GM10847 (cell line): ENCODE results near the gene KRI1.

Source experiments
- POLR2A ChIP-seq: IDR thresholded peaks from 2 replicates; pipeline ENCODE4 v1.6.1; 2011; ENCODE audit not compliant: insufficient read length; ENCODE audit errors: extremely low read depth

KRI1 gene

DNA sequence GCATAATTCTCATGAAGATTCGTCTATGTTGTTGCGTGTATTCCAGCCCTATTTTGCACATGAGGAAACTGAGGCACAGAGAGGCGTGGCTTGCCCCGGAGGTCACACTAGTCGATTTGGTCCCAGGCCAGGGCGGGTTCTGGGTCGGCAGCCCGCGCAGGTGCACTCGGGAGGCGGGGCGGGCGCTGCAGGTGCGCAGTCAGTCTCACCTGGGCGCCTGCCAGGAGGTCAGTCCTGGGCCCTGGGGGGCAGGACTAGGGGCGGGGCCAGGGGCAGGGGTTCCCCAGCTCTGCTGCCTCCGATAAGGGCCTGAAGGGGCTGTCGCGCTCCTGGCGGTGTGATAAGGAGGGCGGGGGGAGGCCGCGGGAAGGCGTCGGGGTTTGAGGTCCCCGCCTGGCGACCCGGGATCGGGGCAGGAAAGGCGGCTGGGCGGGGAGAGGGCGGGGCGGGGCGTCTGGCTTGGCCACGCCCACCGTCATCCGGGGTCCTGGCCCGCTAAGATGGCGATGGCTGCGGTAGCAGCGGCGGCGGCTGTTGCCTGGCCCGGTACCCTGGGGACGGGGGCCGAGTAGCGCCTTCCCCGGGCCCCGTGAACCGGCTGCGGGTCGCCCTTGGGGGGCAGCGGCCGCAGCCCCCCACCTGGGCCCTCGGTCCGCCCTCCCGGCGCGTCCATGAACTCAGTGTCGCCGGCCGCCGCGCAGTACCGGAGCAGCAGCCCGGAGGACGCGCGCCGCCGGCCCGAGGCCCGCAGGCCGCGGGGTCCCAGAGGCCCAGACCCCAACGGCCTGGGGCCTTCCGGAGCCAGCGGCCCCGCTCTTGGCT lies 22.2 kb downstream of the KRI1 start, which contains the start of gene ATG4D:
Gene ATG4D (plus strand): TSS at position 485 of the 822 bp plus-strand sequence. CDS start 187 bp downstream, at position 672.
- peak; percentile 84 for TF ChIP-seq POLR2A

DNA sequence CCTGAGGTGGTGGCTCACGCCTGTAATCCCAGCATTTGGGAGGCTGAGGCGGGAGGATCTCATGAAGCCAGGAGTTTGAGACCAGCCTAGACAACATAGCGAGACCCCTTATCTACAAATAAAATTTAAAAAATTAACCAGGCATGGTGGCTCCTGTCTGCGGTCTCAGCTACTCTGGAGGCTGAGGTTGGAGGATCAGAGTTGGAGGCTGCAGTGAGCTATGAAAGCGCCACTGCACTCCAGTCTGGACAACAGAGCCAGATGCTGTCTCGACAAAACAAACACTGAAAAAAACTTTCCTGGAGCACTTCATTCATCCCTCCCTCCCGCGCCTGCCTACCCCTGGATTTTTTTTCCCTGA lies 22.8 kb downstream of the KRI1 start:
- no peak for TF ChIP-seq POLR2A

DNA sequence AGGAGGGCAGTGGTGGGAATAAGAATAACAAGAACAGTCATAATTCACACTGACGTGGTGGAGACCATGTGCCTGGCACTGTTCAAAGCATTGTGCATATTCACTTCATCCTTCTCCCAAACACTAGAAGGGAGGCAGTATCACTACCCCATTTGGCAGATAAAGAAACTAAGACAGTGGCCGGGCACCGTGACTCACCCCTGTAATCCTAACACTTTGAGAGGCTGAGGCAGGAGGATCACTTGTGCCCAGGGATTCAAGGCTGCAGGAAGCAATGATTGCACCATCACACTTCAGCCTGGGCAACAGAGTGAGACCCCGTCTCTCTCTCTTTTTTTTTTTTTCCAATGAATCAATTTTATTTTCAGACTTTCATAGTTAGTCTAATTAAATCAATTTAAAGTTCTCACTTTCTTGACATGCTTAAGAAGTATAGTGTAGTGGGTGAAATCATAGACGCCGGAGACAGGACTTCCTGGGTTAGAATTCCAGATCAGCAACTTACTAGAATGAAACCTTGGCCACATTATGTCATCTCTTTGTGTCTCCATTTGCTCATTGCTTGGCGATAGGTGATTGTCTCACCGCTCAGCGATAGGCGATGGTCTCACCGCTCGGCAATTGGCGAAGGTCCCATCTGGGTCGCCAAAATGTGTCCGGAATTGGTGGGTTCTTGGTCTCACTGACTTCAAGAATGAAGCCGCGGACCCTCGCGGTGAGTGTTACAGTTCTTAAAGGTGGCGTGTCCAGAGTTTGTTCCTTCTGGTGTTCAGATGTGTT lies 27.4 kb downstream of the KRI1 start:
- no peak for TF ChIP-seq POLR2A

DNA sequence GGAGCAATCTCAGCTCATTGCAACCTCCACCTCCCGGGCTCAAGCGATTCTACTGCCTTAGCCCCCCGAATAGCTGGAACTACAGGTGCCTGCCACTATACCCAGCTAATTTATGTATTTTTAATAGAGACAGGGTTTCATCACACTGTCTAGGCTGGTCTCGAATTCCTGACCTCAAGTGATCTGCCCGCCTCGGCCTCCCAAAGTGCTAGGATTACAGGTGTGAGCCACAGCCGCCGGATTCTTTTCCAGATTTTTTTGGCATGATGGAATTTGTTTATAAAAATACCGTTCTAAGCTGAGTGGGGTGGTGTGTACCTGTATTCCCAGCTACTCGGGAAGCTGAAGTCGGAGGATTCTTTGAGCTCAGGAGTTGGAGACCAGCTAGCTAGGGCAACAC lies 28.1 kb downstream of the KRI1 start:
- TF ChIP-seq POLR2A, result no peak

DNA sequence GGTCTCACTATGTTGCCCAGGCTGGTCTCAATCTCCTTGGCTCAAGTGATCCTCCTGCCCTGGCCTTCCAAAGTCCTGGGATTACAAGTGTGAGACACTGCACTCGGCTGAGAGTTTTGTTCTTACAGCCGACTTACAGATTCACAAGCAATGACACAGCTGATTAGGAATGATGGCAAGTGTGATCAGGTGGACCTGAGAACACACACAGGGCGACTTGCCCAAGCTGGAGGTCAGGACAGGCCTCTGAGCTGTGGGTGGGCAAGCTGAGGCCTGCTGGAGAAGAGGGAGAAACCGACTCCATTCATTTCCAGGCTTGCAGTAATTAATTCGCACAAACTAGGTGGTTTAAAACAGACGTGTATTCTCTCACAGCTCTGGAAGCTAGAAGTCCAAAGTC lies 30.2 kb downstream of the KRI1 start:
- TF ChIP-seq POLR2A, result no peak

DNA sequence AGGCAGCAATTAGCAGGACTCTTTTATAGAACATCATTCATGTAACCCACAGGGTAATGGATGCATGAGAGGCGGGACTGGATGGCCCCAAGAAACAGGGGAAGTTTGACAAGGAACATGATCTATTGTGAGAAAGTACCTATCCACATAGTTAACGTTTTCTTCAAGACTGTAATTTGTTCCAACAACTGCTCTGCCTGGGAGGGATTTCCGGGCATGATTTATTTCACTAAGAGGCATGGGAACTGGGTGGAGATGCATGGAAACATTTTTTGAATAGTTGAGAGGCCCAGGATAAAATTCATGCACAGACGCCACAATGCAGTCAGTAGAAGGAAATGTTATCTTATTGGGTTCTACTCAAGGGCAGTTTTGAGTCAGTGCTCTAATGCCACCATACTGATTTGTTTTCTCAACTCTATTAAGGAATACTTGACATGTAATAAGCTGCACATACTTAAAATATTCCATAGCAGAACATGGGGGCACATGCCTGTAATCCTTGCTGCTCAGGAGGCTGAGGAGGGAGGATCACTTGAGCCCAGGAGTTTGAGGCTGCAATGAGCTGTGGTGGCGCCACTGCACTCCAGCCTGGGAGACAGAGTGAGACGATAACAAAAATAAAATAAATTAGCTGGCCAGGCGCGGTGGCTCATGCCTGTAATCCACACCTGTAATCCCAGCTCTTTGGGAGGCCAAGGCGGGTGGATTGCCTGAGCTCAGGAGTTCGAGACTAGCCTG lies 32.0 kb downstream of the KRI1 start:
- TF ChIP-seq POLR2A, result no peak

DNA sequence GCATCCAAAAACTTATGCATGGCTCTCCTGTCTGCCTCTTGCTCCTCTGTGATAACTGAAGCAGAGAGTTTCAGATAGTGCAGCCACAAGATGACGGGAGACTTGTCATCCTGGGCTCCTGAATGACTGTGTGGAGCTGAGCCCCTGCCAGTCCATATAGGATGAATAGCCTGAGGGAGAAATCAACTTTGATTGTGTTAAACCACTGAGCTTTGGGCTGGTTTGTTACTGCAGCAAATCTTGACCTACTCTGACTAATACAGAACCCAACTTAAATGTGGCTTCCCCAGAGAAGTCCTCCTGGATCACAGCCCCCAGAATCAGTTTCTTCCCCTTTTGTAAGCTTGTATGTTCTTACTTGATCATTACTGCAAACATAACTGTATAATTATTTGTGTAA lies 33.4 kb downstream of the KRI1 start:
- no peak for TF ChIP-seq POLR2A

DNA sequence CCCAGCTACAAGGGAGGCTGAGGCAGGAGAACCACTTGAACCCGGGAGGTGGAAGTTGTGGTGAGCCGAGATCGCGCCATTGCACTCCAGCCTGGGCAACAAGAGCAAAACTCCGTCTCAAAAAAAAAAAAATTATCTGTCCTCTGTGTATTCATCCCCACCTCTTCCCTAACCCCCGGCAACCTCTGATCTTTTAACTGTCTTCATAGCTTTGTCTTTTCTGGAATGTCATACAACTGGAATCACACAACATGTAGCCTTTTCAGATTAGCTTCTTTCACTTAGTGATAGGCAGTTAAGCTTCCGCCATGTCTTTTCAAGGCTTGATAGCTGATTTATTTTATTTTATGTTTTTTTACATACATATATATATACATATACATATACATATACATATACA lies 40.2 kb downstream of the KRI1 start:
- no peak for TF ChIP-seq POLR2A

DNA sequence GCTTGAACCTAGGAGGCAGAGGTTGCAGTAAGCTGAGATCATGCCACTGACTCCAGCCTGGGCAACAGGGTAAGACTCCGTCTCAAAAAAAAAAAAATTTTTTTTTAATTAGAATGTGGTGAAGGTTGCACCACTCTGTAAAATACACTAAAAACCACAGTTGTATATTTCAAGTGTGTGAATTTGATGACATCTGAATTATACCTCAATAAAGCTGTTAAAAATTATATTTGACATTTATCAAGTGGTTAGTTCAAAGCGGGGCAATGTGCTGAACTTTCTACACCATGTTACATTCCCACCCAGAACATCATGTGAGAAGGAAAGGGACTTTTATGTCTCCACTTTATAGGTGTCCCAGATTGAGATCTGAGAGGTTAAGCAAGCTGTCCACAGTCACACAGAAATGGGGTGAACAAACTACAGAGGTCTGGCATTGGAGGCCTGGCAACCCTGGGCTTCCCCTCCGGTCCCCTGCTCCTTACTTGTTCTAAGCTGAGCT lies 42.6 kb downstream of the KRI1 start:
- no peak for TF ChIP-seq POLR2A

DNA sequence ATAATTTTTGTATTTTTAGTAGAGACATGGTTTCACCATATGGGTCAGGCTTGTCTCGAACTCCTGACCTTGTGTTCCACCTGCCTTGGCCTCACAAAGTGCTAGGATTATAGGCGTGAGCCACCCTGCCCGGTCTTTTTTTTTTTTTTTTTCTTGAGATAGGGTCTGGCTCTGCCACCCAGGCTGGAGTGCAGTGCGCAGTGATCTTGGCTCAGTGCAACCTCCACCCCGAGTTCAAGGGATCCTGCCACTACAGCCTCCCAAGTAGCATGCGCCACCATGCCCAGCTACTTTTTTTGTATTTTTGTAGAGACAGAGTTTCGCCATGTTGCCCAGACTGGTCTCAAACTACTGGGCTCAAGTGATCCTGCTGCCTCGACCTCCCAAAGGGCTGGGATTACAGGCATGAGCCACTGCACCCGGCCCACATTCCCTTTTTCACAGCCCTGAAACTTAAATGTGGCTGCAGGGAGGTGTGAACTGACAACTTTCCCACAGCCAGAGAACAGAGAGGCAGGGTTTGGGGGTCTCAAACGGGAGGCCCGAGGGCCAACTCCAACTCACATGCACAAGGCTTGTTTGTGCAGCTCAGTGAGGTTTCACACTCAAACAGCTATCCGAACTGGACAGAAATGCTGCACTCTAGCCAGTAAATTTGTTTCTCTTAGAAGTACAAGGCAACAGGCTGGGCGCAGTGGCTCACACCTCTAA lies 44.2 kb downstream of the KRI1 start:
- no peak for TF ChIP-seq POLR2A

DNA sequence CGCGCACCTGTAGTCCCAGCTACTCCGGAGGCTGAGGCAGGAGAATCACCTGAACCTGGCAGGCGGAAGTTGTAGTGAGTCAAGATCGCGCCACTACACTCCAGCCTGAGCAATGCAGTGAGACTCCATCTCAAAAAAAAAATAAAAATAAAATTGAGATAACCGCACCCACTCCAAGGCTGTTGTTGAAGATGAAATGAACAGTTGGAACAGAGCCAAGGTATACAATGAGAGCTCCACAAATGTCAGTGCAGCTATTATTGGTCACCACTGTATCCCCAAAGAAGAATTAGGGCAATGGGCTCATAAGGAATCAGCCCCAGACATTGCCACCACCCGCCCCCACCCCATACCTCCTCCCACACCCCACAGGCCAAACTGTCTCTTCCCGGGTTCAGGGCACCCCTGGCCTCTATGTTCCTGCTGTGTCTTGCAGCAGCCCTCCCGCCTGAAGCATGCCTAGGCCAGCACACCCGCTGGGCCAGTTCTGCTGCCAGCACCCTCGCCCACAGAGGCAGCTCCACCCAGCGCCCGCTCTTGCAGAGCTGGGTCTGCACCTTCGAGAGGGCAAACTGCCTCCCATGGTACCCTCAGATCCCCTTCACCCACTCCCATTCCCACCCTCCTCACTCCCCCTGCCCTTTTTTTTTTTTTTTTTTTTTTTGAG lies 45.0 kb downstream of the KRI1 start:
- TF ChIP-seq POLR2A, result no peak

DNA sequence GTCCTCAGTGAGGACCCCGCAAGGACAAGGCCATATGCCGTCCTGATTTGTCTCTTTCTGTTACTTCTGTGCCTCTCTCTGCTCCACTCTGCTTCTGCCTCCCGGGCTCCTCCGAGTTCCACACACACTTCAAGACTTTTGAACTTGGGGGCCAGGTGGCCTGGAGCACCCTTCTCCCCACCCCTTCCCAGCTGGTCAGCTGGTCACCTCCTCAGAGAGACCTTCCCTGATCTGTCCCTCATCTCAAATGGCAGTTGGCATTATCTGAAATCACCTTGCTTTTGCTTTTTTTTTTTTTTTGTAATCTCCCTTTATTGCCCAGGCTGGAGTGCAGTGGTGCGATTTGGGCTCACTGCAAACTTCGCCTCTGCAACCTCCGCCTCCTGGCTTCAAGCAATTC lies 46.4 kb downstream of the KRI1 start:
- TF ChIP-seq POLR2A, result no peak

DNA sequence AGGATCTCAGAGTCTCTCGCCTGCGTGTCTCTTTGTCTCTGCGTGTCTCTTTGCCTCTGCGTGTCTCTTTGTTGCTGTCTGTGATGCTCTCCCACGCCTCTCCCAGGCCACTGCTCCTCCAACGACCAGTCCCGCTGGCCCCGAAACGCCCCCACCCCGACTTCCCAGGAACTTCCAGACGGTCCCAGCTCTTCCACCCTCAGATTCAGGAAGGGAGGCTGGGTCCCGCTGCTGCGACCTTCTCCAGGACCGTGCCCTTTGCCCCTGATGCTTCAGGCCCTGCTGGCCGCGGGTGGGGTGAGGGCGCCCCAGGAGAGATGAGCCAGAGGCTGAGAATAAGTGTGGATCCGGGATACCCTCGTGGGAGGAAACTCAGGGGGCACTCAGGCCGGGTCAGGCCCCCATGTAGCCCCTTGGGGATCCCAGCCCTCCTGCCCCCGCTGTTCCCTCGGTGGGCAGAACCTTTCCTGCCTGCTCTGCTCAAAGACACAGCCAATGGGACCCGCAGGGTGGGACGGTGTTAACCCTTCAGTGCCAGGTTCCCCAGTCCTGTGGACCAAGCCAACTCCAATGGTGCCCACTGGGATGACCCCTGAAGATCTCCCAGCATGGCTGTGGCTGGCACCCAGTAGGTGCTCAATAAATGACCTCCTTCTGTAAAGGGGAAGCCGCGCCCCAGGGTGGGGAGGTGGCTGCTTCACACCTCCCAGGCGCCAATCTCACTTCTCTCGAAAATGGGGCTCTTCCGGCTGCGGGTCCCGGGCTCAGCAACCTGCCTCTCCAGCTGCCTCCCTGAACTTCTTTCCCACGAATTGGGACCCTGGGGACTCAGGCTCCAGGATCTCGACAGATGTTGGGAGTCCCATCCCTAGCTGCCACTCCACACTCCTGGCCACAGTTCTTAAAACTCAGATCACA lies 47.1 kb downstream of the KRI1 start:
- TF ChIP-seq POLR2A, result no peak
